Ishikawa (cell line): Measurements from ENCODE around the gene PDE8A.

Source experiments
- RAD21 ChIP-seq: IDR thresholded peaks from 2 replicates; pipeline ENCODE4 v1.6.1; 2012; ENCODE audit warnings: low read depth
- TAF1 ChIP-seq: IDR thresholded peaks from 2 replicates; pipeline ENCODE4 v1.6.1; 2012; ENCODE audit warnings: low read depth, mild to moderate bottlenecking

GRCh38 chr15:85164841-85165466 is 183.3 kb downstream of the PDE8A start:
- no peak for TF ChIP-seq TAF1
- no peak for TF ChIP-seq RAD21
